Brain microvascular endothelial cell (primary cell): ENCODE results near the gene CCDC177.

Experiments used
- DNase-seq: peaks from one replicate; pipeline ENCODE4 v3.0.0-alpha.2; 2020
- H3K27ac ChIP-seq: fragments of 250-450 bp; sonication (Bioruptor Pico); 2 replicates; pipeline ENCODE4 v1.5.1; 2020; ENCODE audit warnings: mild to moderate bottlenecking, moderate library complexity
- H3K27me3 ChIP-seq: fragments of 250-450 bp; sonication (Bioruptor Pico); replicated peaks from 2 replicates; pipeline ENCODE4 v1.5.1; 2020; ENCODE audit warnings: mild to moderate bottlenecking
- H3K36me3 ChIP-seq: fragments of 250-450 bp; sonication (Bioruptor Pico); replicated peaks from 2 replicates; pipeline ENCODE4 v1.5.1; 2020; ENCODE audit warnings: mild to moderate bottlenecking
- H3K4me3 ChIP-seq: 2 replicates; pipeline ENCODE4 v1.5.1; 2011; ENCODE audit warnings: low read depth, mild to moderate bottlenecking, control low read depth, low read length, moderate library complexity
- in situ Hi-C: cut with HindIII; loops from 2 replicates; pipeline ENCODE4 v1.10.0; 2017; ENCODE audit warnings: low sequenced_read_pairs, low pct_ligation_motif_present
- TF ChIP-seq, protein P1 (sequence below): IDR thresholded peaks from 2 replicates; pipeline ENCODE4 v1.5.1; 2011; ENCODE audit warnings: low read depth, mild to moderate bottlenecking, moderate library complexity, low read length, control low read depth, inconsistent platforms; ENCODE audit errors: missing control alignments

CCDC177 gene

DNA sequence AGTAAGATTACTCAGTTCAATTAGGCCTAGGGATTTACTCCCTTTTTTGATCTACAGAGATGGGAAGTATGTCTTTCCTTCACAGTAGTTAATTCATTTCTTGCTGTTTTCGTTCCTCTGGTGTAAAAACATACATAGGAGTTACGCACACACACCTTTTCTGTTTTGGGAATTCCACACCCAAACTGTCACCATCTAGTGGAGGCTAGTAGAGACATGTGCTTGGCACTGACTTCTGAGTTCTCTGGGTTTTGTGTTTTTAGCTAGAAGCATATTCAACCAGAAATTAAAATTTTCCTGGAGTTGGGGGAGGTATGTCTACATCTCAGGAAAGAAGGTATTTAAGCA lies 38.1 kb upstream of the CCDC177 start:
- Histone ChIP-seq H3K27me3 (no peaks in the 10 kb centered on the region), H3K36me3 (no peaks in the 10 kb centered on the region), H3K4me3 (peak overlapping the region; percentile 77), H3K27ac (peak overlapping the region; percentile 94)
- no peak for DNase-seq
- TF ChIP-seq, protein P1, sequence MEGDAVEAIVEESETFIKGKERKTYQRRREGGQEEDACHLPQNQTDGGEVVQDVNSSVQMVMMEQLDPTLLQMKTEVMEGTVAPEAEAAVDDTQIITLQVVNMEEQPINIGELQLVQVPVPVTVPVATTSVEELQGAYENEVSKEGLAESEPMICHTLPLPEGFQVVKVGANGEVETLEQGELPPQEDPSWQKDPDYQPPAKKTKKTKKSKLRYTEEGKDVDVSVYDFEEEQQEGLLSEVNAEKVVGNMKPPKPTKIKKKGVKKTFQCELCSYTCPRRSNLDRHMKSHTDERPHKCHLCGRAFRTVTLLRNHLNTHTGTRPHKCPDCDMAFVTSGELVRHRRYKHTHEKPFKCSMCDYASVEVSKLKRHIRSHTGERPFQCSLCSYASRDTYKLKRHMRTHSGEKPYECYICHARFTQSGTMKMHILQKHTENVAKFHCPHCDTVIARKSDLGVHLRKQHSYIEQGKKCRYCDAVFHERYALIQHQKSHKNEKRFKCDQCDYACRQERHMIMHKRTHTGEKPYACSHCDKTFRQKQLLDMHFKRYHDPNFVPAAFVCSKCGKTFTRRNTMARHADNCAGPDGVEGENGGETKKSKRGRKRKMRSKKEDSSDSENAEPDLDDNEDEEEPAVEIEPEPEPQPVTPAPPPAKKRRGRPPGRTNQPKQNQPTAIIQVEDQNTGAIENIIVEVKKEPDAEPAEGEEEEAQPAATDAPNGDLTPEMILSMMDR, result peak; percentile 17
- in situ Hi-C loops, result no loop called here

DNA sequence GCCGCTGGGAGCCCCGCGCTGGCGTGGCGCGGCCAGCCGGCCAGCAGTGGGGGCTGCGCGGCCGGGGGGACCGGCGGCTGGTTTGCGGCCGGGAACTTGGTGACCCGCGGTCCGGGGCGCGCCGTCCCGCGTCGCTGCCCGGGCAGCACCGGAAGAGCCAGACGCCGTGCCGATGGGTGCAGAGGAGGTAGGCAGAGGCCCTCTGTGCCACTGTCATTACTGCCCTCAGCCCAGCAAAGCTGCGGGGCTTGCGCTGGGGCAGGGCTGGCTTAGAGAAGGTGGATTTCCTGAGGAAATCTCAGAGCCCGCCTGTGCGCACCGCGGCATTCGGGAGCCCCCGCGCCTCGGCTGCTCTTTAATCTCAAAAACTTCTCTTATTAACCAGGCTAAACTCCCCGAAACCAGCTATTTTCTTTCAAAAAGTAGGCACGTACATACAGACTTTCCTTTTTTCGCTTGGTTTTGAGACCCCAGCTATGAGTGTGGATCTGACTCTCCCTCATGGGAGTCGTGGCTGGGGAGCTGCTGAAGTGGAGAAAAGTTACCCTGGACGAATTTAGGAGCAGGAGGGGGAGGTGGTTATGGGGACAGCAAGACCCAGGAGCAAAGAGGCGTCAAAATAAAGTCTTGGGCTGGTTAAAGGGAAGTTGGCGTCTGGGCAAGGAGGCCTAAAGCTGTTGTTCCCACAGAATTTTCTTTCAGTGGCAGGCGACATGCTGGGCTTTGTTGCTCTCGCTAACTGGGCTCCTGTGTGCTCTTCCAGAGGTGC lies 37.5 kb upstream of the CCDC177 start:
- no peaks in the 10 kb centered on the region for H3K36me3 ChIP-seq
- H3K4me3 ChIP-seq, result peak overlapping the region; percentile 77
- H3K27me3 ChIP-seq, result no peaks in the 10 kb centered on the region
- in situ Hi-C loops, result no loop called here
- no peak for DNase-seq
- peak overlapping the region; percentile 94 for H3K27ac ChIP-seq
- TF ChIP-seq, protein P1, result no peak

DNA sequence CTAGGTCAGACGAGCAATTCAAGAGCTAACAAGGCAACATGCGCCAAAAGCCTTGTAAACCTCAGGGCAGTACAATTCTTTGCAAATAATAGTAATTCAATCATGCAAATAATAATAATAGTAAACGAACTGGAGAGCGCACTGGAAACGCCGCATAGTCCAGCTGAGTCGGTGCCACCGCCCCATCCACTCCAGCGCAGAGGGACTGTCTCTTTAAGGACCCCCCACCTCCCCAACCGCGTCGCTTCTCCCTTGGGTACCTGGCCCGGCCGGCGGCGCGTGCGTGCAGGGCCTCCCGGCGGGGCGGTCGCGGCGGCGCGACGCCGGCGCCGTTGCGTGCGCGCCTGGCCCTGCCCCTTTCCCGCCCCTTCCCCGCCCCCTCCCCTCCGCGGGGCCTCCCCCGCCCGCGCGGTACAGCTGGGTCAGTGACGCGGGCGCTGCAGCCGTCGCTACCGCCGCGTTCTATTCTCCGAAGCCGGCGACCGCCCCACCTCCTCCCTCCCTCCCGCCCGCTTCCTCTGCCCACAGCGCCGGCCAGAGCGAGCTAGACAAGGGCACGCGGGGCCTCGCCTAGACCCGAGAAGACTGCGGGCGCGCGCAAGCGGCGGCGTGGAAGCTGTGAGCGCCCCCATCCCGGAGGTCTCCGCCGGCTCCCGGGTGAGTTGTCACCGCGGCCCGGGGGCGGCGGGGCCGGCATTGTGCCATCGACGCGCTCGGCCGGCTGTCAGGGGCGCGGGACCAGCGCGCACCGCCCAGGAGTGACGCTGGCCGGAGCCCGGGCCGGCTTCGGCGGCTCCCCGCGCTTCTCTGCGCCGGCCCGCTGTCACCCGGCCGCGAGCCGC lies 36.7 kb upstream of the CCDC177 start, which contains the start of gene SUSD6:
Gene SUSD6 (plus strand): TSS at position 425 of the 842 bp plus-strand sequence. CDS start 46,997 bp downstream, outside the sequence.
- DNase-seq, result peak; percentile 75
- TF ChIP-seq, protein P1, result no peak
- in situ Hi-C loops, result no loop called here
- Histone ChIP-seq H3K4me3 (peak within 1 kb of the TSS; percentile 77), H3K27me3 (no peaks in the 10 kb centered on the region), H3K27ac (peak within 1 kb of the TSS; percentile 94), H3K36me3 (no peaks in the 10 kb centered on the region)

DNA sequence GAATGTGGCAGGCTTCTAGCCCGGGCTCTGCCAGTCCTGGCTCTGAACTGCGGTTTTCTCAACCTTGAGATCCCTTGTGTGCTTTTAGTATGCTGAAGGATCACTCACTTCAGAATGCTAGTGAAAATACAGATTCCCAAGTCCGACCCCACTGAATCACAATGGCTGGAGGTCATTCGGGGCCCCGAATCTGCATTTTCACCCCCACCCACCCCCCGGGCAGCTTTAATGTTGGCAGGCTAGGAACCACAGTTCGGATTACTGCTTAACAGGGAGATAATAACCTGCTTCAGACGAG lies 36.2 kb upstream of the CCDC177 start:
- Histone ChIP-seq H3K27me3 (no peaks in the 10 kb centered on the region), H3K36me3 (no peaks in the 10 kb centered on the region), H3K27ac (peak overlapping the region; percentile 64), H3K4me3 (peak overlapping the region; percentile 65)
- in situ Hi-C loops, result no loop called here
- TF ChIP-seq, protein P1, result no peak
- peak; percentile 26 for DNase-seq

DNA sequence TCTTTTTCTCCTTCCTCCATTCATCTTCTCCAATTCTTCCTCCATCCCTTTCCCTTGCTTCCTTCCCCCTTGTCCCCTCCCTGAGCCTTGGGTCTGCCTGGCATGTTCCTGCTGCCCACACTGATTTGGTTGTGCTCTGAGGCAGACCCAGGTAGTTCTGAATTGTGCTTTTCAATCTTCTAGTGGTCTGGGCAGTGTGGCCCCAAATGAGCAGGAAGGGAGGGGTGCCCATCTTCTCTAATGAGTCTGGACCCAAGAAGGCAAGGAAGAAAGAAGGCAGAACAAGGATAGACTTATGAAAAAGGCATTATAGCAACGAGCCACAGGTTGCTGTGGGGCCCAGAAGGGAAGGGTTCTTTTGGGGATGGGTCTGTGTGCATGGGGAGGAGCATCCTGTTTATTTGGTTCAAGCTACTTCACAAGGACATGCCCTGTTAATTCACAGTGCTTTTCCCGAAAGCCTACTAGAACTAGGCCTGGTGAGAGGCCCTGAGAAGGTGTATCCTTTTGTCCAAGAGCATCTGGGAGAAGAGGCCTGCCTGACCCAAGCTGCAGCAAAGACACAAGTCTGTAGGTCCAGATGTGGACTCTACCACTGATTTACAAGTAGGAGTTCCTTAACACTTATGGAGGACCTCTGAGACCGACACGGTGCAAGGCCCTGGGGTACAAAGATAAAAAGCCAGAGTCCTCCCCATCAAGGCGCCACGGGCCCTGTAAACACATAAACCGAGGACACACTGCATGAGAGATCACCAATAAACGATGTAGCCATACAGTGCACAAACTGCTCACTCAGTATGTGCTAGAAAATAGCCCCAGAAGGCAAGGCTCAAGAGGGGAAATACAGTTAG lies 35.6 kb upstream of the CCDC177 start:
- no peak for DNase-seq
- peak overlapping the region; percentile 65 for H3K4me3 ChIP-seq
- H3K27ac ChIP-seq, result peak overlapping the region; percentile 64
- TF ChIP-seq, protein P1, result no peak
- no peaks in the 10 kb centered on the region for H3K27me3 ChIP-seq
- H3K36me3 ChIP-seq, result no peaks in the 10 kb centered on the region
- in situ Hi-C loops, result no loop called here
